ENCODE data around the gene MIER2.

The MIER2 gene

DNA sequence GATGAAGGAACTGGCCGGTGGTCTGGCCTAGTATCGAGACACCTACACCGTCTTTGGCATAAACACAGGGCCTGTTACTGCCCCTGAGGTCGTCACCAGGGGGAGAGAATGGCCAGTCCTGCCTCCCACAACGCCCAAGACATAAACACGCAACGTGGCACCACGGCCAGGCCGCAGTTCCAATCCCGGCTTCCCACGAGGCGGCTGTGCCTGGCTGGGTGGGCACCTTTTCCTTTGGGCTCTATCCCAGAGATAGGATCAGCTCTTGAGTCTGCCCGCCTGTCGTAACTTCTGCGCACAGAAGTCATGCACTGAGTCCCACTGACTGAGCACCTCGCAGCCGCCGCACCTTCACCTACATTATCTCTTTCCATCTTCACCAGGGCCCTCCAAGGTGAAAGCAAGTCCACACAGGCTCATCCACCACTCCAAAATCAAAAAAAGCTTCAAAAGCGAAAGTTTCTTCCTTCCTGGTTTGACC, 1.1 kb downstream of the MIER2 start:
- Histone ChIP-seq H3K9me3 (replicated peaks; ENCODE audit: insufficient read depth, low read length) (no peaks in the 10 kb centered on the region), H3K9me2 (replicated peaks; ENCODE audit: insufficient read depth, low read length) (no peaks in the 10 kb centered on the region), H3K4me2 (ENCODE audit: low read depth, low read length) (no peak overlapping the region), H3K36me3 (replicated peaks; ENCODE audit: insufficient read depth, low read length) (no peaks in the 10 kb centered on the region), H3K4me3 (ENCODE audit: low read length) (no peak overlapping the region), H3K4me1 (ENCODE audit: low read length) (no peaks in the 10 kb centered on the region), H3K27me3 (replicated peaks; ENCODE audit: insufficient read depth, low read length) (peaks cover 81% of the 10 kb centered on the region), H4K20me1 (ENCODE audit: insufficient read depth, low read length) (no peaks in the 10 kb centered on the region), H3K79me2 (ENCODE audit: low read length) (no peaks in the 10 kb centered on the region), H3F3A (ENCODE audit: insufficient read depth, low read length) (no peaks in the 10 kb centered on the region), H3K27ac (ENCODE audit: low read length) (no peak overlapping the region), H3K9ac (ENCODE audit: low read length) (no peak overlapping the region), H2AFZ (ENCODE audit: low read length) (no peak overlapping the region)
- DNase-seq: no peak
- no peak for TF ChIP-seq EZH2 (optimal IDR thresholded peaks at IDR 0.05; ENCODE audit: low read depth, low read length)
- TF ChIP-seq, protein P1, sequence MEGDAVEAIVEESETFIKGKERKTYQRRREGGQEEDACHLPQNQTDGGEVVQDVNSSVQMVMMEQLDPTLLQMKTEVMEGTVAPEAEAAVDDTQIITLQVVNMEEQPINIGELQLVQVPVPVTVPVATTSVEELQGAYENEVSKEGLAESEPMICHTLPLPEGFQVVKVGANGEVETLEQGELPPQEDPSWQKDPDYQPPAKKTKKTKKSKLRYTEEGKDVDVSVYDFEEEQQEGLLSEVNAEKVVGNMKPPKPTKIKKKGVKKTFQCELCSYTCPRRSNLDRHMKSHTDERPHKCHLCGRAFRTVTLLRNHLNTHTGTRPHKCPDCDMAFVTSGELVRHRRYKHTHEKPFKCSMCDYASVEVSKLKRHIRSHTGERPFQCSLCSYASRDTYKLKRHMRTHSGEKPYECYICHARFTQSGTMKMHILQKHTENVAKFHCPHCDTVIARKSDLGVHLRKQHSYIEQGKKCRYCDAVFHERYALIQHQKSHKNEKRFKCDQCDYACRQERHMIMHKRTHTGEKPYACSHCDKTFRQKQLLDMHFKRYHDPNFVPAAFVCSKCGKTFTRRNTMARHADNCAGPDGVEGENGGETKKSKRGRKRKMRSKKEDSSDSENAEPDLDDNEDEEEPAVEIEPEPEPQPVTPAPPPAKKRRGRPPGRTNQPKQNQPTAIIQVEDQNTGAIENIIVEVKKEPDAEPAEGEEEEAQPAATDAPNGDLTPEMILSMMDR (IDR thresholded peaks at IDR 0.05; ENCODE audit: low read length): no peak
- no peak for TF ChIP-seq EZH2phosphoT487 (IDR thresholded peaks at IDR 0.05; ENCODE audit: low read length)

DNA sequence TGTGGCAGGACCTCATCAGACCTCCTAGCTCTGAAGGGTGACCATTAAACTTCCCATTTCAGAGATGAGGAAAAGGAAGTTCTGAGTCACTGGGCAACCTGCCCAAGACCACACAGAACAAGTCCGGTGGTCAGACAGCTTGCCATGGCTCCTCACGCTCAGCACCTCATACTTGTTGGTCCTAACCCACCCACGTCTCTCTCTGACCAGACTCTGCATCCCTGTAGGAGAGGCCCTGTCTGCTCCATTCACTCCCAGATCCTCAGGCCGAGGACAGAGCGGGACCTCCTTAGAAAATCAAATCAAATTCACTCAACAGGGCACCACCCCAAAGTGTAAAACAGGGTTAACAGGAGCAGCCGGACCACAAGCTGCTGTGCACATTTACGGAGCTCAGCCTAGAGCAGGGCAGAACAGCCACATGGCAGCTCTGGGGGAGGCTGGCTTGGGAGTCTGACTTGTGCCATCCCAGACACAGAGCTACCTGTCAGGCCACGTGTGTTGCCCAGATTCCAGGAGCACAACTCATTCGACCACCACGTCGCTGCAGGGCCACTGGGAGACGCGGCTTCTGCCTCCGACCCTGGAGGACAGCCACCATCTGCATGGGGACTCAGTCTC, 1.7 kb downstream of the MIER2 start:
- no peaks in the 10 kb centered on the region for H3K9me2 ChIP-seq (replicated peaks; ENCODE audit: insufficient read depth, low read length)
- no peak for TF ChIP-seq EZH2 (optimal IDR thresholded peaks at IDR 0.05; ENCODE audit: low read depth, low read length)
- TF ChIP-seq, protein P1 (IDR thresholded peaks at IDR 0.05; ENCODE audit: low read length): no peak
- TF ChIP-seq EZH2phosphoT487 (IDR thresholded peaks at IDR 0.05; ENCODE audit: low read length): no peak
- no peak overlapping the region for H2AFZ ChIP-seq (ENCODE audit: low read length)
- H3K9ac ChIP-seq (ENCODE audit: low read length): no peak overlapping the region
- no peak overlapping the region for H3K4me3 ChIP-seq (ENCODE audit: low read length)
- H3K27ac ChIP-seq (ENCODE audit: low read length): no peak overlapping the region
- no peaks in the 10 kb centered on the region for H3K4me1 ChIP-seq (ENCODE audit: low read length)
- no peak overlapping the region for H3K4me2 ChIP-seq (ENCODE audit: low read depth, low read length)
- no peaks in the 10 kb centered on the region for H3K36me3 ChIP-seq (replicated peaks; ENCODE audit: insufficient read depth, low read length)
- peaks cover 81% of the 10 kb centered on the region for H3K27me3 ChIP-seq (replicated peaks; ENCODE audit: insufficient read depth, low read length)
- no peaks in the 10 kb centered on the region for H3K79me2 ChIP-seq (ENCODE audit: low read length)
- no peaks in the 10 kb centered on the region for H3F3A ChIP-seq (ENCODE audit: insufficient read depth, low read length)
- DNase-seq: no peak
- no peaks in the 10 kb centered on the region for H3K9me3 ChIP-seq (replicated peaks; ENCODE audit: insufficient read depth, low read length)
- no peaks in the 10 kb centered on the region for H4K20me1 ChIP-seq (ENCODE audit: insufficient read depth, low read length)

- Histone ChIP-seq H3K4me3 (ENCODE audit: low read length) (no peak overlapping the region), H3K9me3 (replicated peaks; ENCODE audit: insufficient read depth, low read length) (no peaks in the 10 kb centered on the region), H3K4me2 (ENCODE audit: low read depth, low read length) (no peak overlapping the region), H3K27me3 (replicated peaks; ENCODE audit: insufficient read depth, low read length) (peaks cover 81% of the 10 kb centered on the region), H3K9ac (ENCODE audit: low read length) (no peak overlapping the region), H3K4me1 (ENCODE audit: low read length) (no peaks in the 10 kb centered on the region), H2AFZ (ENCODE audit: low read length) (no peak overlapping the region), H3K9me2 (replicated peaks; ENCODE audit: insufficient read depth, low read length) (no peaks in the 10 kb centered on the region), H3F3A (ENCODE audit: insufficient read depth, low read length) (no peaks in the 10 kb centered on the region), H3K27ac (ENCODE audit: low read length) (no peak overlapping the region), H3K79me2 (ENCODE audit: low read length) (no peaks in the 10 kb centered on the region), H3K36me3 (replicated peaks; ENCODE audit: insufficient read depth, low read length) (no peaks in the 10 kb centered on the region), H4K20me1 (ENCODE audit: insufficient read depth, low read length) (no peaks in the 10 kb centered on the region)
- no peak for TF ChIP-seq EZH2 (optimal IDR thresholded peaks at IDR 0.05; ENCODE audit: low read depth, low read length)
- TF ChIP-seq, protein P1 (IDR thresholded peaks at IDR 0.05; ENCODE audit: low read length): no peak
- no peak for TF ChIP-seq EZH2phosphoT487 (IDR thresholded peaks at IDR 0.05; ENCODE audit: low read length)
- no peak for DNase-seq
Observed at GRCh38 chr19:342128-342455, 2.5 kb downstream of the MIER2 start.

Measured in MM.1S (cell line).